ENCODE results near the gene MKLN1.

The MKLN1 gene

GRCh38 chr7:131522325-131522930 lies 194.8 kb downstream of the MKLN1 start:
- no peak for DNase-seq (ENCODE audit: low spot score)

GRCh38 chr7:131524115-131524514 lies 196.4 kb downstream of the MKLN1 start:
- no peak for DNase-seq (ENCODE audit: low spot score)

GRCh38 chr7:131524703-131525102 lies 197.0 kb downstream of the MKLN1 start:
- no peak for DNase-seq (ENCODE audit: low spot score)

GRCh38 chr7:131525820-131526219 lies 198.1 kb downstream of the MKLN1 start:
- no peak for DNase-seq (ENCODE audit: low spot score)

- no peak for DNase-seq (ENCODE audit: low spot score)
Observed at GRCh38 chr7:131527456-131527855, 199.8 kb downstream of the MKLN1 start.

GRCh38 chr7:131529179-131529578 lies 201.5 kb downstream of the MKLN1 start:
- no peak for DNase-seq (ENCODE audit: low spot score)

- no peak for DNase-seq (ENCODE audit: low spot score)
Observed at GRCh38 chr7:131529617-131530016, 201.9 kb downstream of the MKLN1 start.

- DNase-seq (ENCODE audit: low spot score) = no peak
Observed at GRCh38 chr7:131530137-131530536, 202.5 kb downstream of the MKLN1 start.

- no peak for DNase-seq (ENCODE audit: low spot score)
Observed at GRCh38 chr7:131532570-131533091, 205.0 kb downstream of the MKLN1 start.

- no peak for DNase-seq (ENCODE audit: low spot score)
Observed at GRCh38 chr7:131533151-131533559, 205.5 kb downstream of the MKLN1 start.

- DNase-seq (ENCODE audit: low spot score) = no peak
Observed at GRCh38 chr7:131533566-131534561, 206.2 kb downstream of the MKLN1 start.

GRCh38 chr7:131536361-131536849 lies 208.7 kb downstream of the MKLN1 start:
- DNase-seq (ENCODE audit: low spot score) = no peak

GRCh38 chr7:131537571-131537978 lies 209.9 kb downstream of the MKLN1 start:
- no peak for DNase-seq (ENCODE audit: low spot score)

- no peak for DNase-seq (ENCODE audit: low spot score)
Observed at GRCh38 chr7:131538071-131538812, 210.6 kb downstream of the MKLN1 start.

GRCh38 chr7:131538813-131539179 lies 211.1 kb downstream of the MKLN1 start:
- no peak for DNase-seq (ENCODE audit: low spot score)

- DNase-seq (ENCODE audit: low spot score) = no peak
Observed at GRCh38 chr7:131540491-131541162, 213.0 kb downstream of the MKLN1 start.

- DNase-seq (ENCODE audit: low spot score) = no peak
Observed at GRCh38 chr7:131543298-131543697, 215.6 kb downstream of the MKLN1 start.

- DNase-seq (ENCODE audit: low spot score) = no peak
Observed at GRCh38 chr7:131544021-131544420, 216.3 kb downstream of the MKLN1 start.

GRCh38 chr7:131544449-131545301 lies 217.0 kb downstream of the MKLN1 start:
- DNase-seq (ENCODE audit: low spot score) = peak; percentile 73

- DNase-seq (ENCODE audit: low spot score) = no peak
Observed at GRCh38 chr7:131546126-131546525, 218.4 kb downstream of the MKLN1 start.
